Endodermal cell (in vitro differentiated cells): ENCODE results near the gene MEFV. TPM values are rescaled to one million over a fixed set of nuclear protein-coding genes. Genes with fewer than 3 reads are reported as not detected.

ENCODE experiments used
- DNase-seq: peaks from one replicate; pipeline ENCODE4 v3.0.0-alpha.2; 2017
- H3K27ac ChIP-seq: 2 replicates; pipeline ENCODE4 v1.5.1; 2013; ENCODE audit warnings: mild to moderate bottlenecking, low read depth, low read length, moderate library complexity
- H3K27me3 ChIP-seq: 2 replicates; pipeline ENCODE4 v1.6.1; 2013; ENCODE audit warnings: mild to moderate bottlenecking, low read length, moderate library complexity; ENCODE audit not compliant: insufficient read depth, control insufficient read depth, poor library complexity, severe bottlenecking
- H3K36me3 ChIP-seq: 2 replicates; pipeline ENCODE4 v1.7.0; 2013; ENCODE audit warnings: mild to moderate bottlenecking, low read length, moderate library complexity; ENCODE audit not compliant: control insufficient read depth, insufficient read depth
- H3K4me1 ChIP-seq: one replicate; pipeline ENCODE4 v1.7.0; 2013; ENCODE audit warnings: low read length; ENCODE audit not compliant: control insufficient read depth, insufficient read depth
- H3K4me3 ChIP-seq: 2 replicates; pipeline ENCODE4 v1.5.1; 2013; ENCODE audit warnings: mild to moderate bottlenecking, low read length, moderate library complexity
- H3K9ac ChIP-seq: 2 replicates; pipeline ENCODE4 v1.6.1; 2013; ENCODE audit warnings: mild to moderate bottlenecking, low read length, moderate library complexity; ENCODE audit not compliant: poor library complexity, severe bottlenecking; ENCODE audit errors: extremely low read depth
- H3K9me3 ChIP-seq: 2 replicates; pipeline ENCODE4 v1.6.1; 2013; ENCODE audit warnings: mild to moderate bottlenecking, low read length, moderate library complexity; ENCODE audit not compliant: control insufficient read depth
- H3K27ac Mint-ChIP-seq: 2 replicates; pipeline ENCODE4 v1.8.0; 2020; ENCODE audit warnings: mixed read lengths
- H3K27me3 Mint-ChIP-seq: 2 replicates; pipeline ENCODE4 v1.8.0; 2021; ENCODE audit warnings: mild to moderate bottlenecking, mixed read lengths; ENCODE audit not compliant: insufficient read depth
- H3K36me3 Mint-ChIP-seq: 2 replicates; pipeline ENCODE4 v1.8.0; 2020; ENCODE audit warnings: low read depth, mixed read lengths
- H3K4me1 Mint-ChIP-seq: 2 replicates; pipeline ENCODE4 v1.8.0; 2020; ENCODE audit warnings: mixed read lengths
- H3K4me3 Mint-ChIP-seq: 2 replicates; pipeline ENCODE4 v1.8.0; 2020; ENCODE audit warnings: mild to moderate bottlenecking, moderate library complexity, mixed read lengths
- H3K9me3 Mint-ChIP-seq: 2 replicates; pipeline ENCODE4 v1.8.0; 2020; ENCODE audit warnings: mild to moderate bottlenecking, mixed read lengths
- CTCF ChIP-seq: fragments of 200-600 bp; sonication (generic); conservative IDR thresholded peaks from 2 replicates; pipeline ENCODE4 v1.5.0; 2021; ENCODE audit warnings: antibody characterized with exemption, mild to moderate bottlenecking
- WGBS, 2 experiments: methylation state at CpG; one replicate each; pipeline versions ENCODE4 v1.1.5 to v1.1.7; 2013; ENCODE audit warnings: missing lambda C conversion rate in 2 of 2, mixed read lengths in 1 of 2; ENCODE audit not compliant: insufficient coverage in 1 of 2, insufficient read length in 1 of 2; 5-methylcytosine and 5-hydroxymethylcytosine counted together
- total RNA-seq, 2 donors: library from RNA; stranded (reverse); fragmentation: NEBNext Ultra II Directional in 1 of 2; extraction: Animal tissue kit (Norgen Biotek cat#: 25700) in 1 of 2; gene quantifications; 2 replicates in 1 of 2; 3 replicates in 1 of 2; pipeline ENCODE4 v1.2.1, GENCODE V29; 2021

The MEFV gene
- total RNA-seq, 2 donors from 2014 or later = not detected

GRCh38 chr16:3235856-3236669 lies 20.4 kb downstream of the MEFV start:
- Mint-ChIP-seq H3K4me1 (peaks cover 5% of the 10 kb centered on the region), H3K36me3 (peaks cover 24% of the 10 kb centered on the region), H3K9me3 (peaks cover 22% of the 10 kb centered on the region), H3K27me3 (peaks cover 8% of the 10 kb centered on the region), H3K4me3 (peak overlapping the region; percentile 50), H3K27ac (no peak overlapping the region)
- Histone ChIP-seq H3K27ac (no peak overlapping the region), H3K9ac (no peak overlapping the region), H3K36me3 (peaks cover 28% of the 10 kb centered on the region), H3K4me1 (no peaks in the 10 kb centered on the region), H3K9me3 (peaks cover 12% of the 10 kb centered on the region), H3K4me3 (no peak overlapping the region), H3K27me3 (peaks cover 1% of the 10 kb centered on the region)
- TF ChIP-seq CTCF = no peak
- WGBS, 2 experiments = 91 to 94% methylated on average over 22 to 29 of the region's 29 CpGs
- peak; percentile 63 for DNase-seq

DNA sequence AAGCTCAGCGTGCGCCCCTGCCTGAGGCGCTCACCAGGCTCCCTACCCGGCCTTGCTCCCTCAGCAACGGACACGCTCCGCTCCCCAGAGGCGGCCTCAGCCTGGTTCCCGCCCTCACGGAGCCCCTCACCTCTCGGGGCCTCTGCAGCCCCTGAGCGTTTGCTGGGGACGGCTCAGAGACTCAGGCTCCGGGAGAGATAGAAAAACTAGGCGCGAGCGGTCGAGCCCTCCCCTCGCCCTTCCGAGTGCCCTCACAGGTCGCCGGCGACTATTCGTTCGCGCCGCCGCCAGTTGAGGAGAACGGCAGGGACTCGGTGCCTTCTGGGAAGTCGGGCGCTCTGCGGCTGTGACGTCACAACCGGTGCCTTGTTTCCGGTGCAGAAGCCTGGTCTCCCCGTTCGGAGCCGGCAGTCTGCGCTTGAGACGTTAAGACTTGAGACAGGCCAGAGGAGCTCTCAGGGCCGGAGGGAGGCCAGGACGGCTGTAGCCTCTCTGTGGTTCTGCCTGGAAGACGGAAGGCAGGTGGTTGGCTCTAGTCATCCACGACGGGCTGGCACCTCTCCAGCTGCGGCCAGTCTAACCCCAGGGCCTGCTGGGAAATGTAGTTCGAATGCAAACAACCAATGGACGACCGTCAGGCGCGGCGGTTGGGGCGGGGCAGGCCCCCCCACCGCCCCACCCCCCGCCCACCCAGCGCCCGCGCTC lies 21.4 kb downstream of the MEFV start, which contains the start of gene ZNF200:
Gene ZNF200 (minus strand): TSS at position 302 of the 705 bp plus-strand sequence. CDS start 1,403 bp downstream, outside the sequence.
- H3K4me1 Mint-ChIP-seq = peaks cover 5% of the 10 kb centered on the region
- peaks cover 39% of the 10 kb centered on the region for H3K36me3 ChIP-seq
- H3K4me3 ChIP-seq = peak within 1 kb of the TSS; percentile 98
- H3K27ac ChIP-seq = peak within 1 kb of the TSS; percentile 80
- no peaks in the 10 kb centered on the region for H3K27me3 ChIP-seq
- peaks cover 4% of the 10 kb centered on the region for H3K27me3 Mint-ChIP-seq
- peaks cover 35% of the 10 kb centered on the region for H3K36me3 Mint-ChIP-seq
- H3K27ac Mint-ChIP-seq = peak within 1 kb of the TSS; percentile 96
- H3K9me3 Mint-ChIP-seq = peaks cover 28% of the 10 kb centered on the region
- 0% methylated on average over 27 to 48 of the region's 59 CpGs for WGBS, 2 experiments
- H3K4me1 ChIP-seq = no peaks in the 10 kb centered on the region
- DNase-seq = peak; percentile 97
- H3K4me3 Mint-ChIP-seq = peak within 1 kb of the TSS; percentile 84
- peak within 1 kb of the TSS; percentile 88 for H3K9ac ChIP-seq
- no peak for TF ChIP-seq CTCF
- H3K9me3 ChIP-seq = peaks cover 22% of the 10 kb centered on the region

- no peak for TF ChIP-seq CTCF
- Histone ChIP-seq H3K9me3 (peaks cover 27% of the 10 kb centered on the region), H3K4me1 (no peaks in the 10 kb centered on the region), H3K4me3 (peak overlapping the region; percentile 98), H3K36me3 (peaks cover 44% of the 10 kb centered on the region), H3K27me3 (no peaks in the 10 kb centered on the region), H3K27ac (no peak overlapping the region), H3K9ac (peak overlapping the region; percentile 88)
- H3K9me3 Mint-ChIP-seq = peaks cover 31% of the 10 kb centered on the region
- peak overlapping the region; percentile 84 for H3K4me3 Mint-ChIP-seq
- peaks cover 39% of the 10 kb centered on the region for H3K36me3 Mint-ChIP-seq
- H3K4me1 Mint-ChIP-seq = peaks cover 5% of the 10 kb centered on the region
- H3K27ac Mint-ChIP-seq = peak overlapping the region; percentile 96
- no peak for DNase-seq
- H3K27me3 Mint-ChIP-seq = peaks cover 2% of the 10 kb centered on the region
- 0 to 5% methylated on average over 3 to 18 of the region's 18 CpGs for WGBS, 2 experiments
Observed at GRCh38 chr16:3234543-3234856, 21.9 kb downstream of the MEFV start.
